GM18909 (cell line): ENCODE measurements around the gene FOXN4.

Experiments
- ATAC-seq: cut with Tn5 transposase; IDR thresholded peaks from one replicate; pipeline ENCODE4 v1.9.1; 2021; ENCODE audit warnings: mild to moderate bottlenecking; ENCODE audit not compliant: unreplicated experiment, poor library complexity

The FOXN4 gene

DNA sequence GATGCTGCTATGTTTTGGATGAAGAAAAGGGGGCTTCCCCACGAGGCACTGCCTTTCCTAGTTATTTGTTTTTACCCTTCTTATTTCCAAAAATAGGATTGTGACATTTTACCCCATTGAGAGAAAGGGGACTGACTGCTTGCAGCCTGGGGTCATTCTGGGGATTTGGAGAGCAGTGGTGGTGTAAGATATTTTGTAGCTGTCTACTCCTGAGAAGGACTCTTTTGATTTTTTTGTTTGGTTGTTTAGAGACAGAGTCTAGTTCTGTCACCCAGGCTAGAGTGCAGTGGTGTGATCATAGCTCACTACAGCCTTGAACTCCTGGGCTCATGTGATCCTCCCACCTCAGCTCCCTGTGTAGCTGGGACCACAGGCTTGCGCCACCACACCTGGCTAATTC, 78.9 kb downstream of the FOXN4 start:
- no peak for ATAC-seq

DNA sequence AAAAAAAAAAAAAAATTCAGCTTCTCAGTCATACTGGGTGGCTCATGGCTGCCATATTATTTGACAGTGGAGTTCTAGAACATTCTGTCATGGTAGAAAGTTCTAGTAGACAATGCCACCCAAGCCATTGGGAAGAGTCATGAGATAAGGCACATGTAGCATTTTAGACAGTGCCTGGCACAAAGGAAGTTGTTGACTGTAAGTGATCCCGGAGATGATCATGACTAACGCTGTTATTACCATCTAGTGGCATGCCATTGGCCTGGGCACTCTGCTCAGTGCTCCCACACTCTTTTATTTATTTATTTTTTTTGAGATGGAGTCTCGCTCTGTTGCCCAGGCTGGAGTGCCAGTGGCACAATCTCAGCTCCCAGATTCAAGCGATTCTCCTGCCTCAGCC, 80.4 kb downstream of the FOXN4 start:
- no peak for ATAC-seq
